K562 (cell line): ENCODE results near the gene MVP. TPM values are rescaled to one million over a fixed set of nuclear protein-coding genes. Genes with fewer than 3 reads are reported as not detected.

Experiments used
- BDP1 ChIP-seq: IDR thresholded peaks from 3 replicates; pipeline ENCODE4 v1.6.1; 2011; ENCODE audit not compliant: insufficient read length, insufficient read depth
- EP300 ChIP-seq: IDR thresholded peaks from 2 replicates; pipeline ENCODE4 v1.6.1; 2012; ENCODE audit warnings: low read length, improper control_type of control experiment
- ETV1 ChIP-seq: fragments of 450-650 bp; conservative IDR thresholded peaks from 2 replicates; pipeline ENCODE4 v1.6.1; 2016; ENCODE audit warnings: missing genetic modification characterization, control low read depth, low read depth, missing compliant biosample characterization
- MTA3 ChIP-seq: fragments of 450-650 bp; formaldehyde crosslinking; IDR thresholded peaks from 2 replicates; pipeline ENCODE4 v1.6.1; 2017; ENCODE audit warnings: mild to moderate bottlenecking, borderline replicate concordance
- PHB ChIP-seq: fragments of 250-450 bp; sonication (Bioruptor Pico); IDR thresholded peaks from 2 replicates; pipeline ENCODE4 v1.5.0; 2021
- TCF7 ChIP-seq: sonication (generic); IDR thresholded peaks from 2 replicates; pipeline ENCODE4 v1.6.1; 2016; ENCODE audit warnings: antibody characterized with exemption, borderline replicate concordance
- XRCC5 ChIP-seq: fragments of 200-400 bp; formaldehyde crosslinking; IDR thresholded peaks from 2 replicates; pipeline ENCODE4 v1.6.1; 2017; ENCODE audit warnings: low read depth, mild to moderate bottlenecking, low read length
- ZNF668 ChIP-seq: fragments of 250-450 bp; sonication (Bioruptor Pico); IDR thresholded peaks from 2 replicates; pipeline ENCODE4 v1.8.0; 2022; ENCODE audit warnings: mild to moderate bottlenecking, inconsistent platforms
- polyA plus RNA-seq, 8 experiments: library from polyadenylated mRNA; depleted of rRNA in 4 of 8; stranded (reverse) in 5 of 8; unstranded in 3 of 8; fragments of >200 nt; fragmentation: Nextera tagmentation in 2 of 8; fragmentation: Illumina TruSeq in 1 of 8; extraction: Ambion mirVana in 2 of 8; extraction: Trizol in 1 of 8; gene quantifications; 2 replicates each; pipeline versions ENCODE4 v1.2.1 to v1.2.3, GENCODE V29; 2011 to 2014; ENCODE audit warnings: inconsistent platforms in 1 of 8, missing spikeins in 1 of 8
- total RNA-seq, 7 experiments: library from RNA; depleted of rRNA in 6 of 7; stranded (reverse); fragments of >200 nt in 6 of 7; fragmentation: Illumina TruSeq in 2 of 7; extraction: Trizol in 2 of 7; gene quantifications; 2 replicates each; pipeline versions ENCODE4 v1.2.1 to v1.2.3, GENCODE V29; 2011 to 2021; ENCODE audit warnings: low replicate concordance in 1 of 7
- TF ChIP-seq, protein P1 (sequence below), 2 experiments: fragments of 450-650 bp; formaldehyde crosslinking in 1 of 2; IDR thresholded peaks; 2 replicates each; pipeline versions ENCODE4 v1.4.0 to v1.6.1; 2014 to 2020; ENCODE audit warnings: mild to moderate bottlenecking in 2 of 2, borderline replicate concordance in 1 of 2, low read depth in 1 of 2
- TF ChIP-seq, protein P2 (sequence below): fragments of 450-650 bp; IDR thresholded peaks from 2 replicates; pipeline ENCODE4 v1.6.1; 2016; ENCODE audit warnings: mild to moderate bottlenecking
- TF ChIP-seq, protein P3 (sequence below), 2 experiments: fragments of 450-650 bp in 1 of 2; IDR thresholded peaks; 2 replicates each; pipeline ENCODE4 v1.6.1; 2011 to 2017; ENCODE audit warnings: low read depth in 2 of 2, antibody characterized with exemption in 1 of 2, borderline replicate concordance in 1 of 2, low read length in 1 of 2, mild to moderate bottlenecking in 1 of 2, mixed read lengths in 1 of 2; ENCODE audit not compliant: control insufficient read depth in 1 of 2
- TF ChIP-seq, protein P4 (sequence below): sonication (generic); formaldehyde crosslinking; IDR thresholded peaks from 2 replicates; pipeline ENCODE4 v1.8.0; 2022; ENCODE audit warnings: mild to moderate bottlenecking, missing genetic modification reagents

The MVP gene
- total and polyA plus RNA-seq, 9 of the 15 experiments (the other 6 are each of a cell fraction or from before 2014, with no cell fraction given): 0.39 to 1.9 (median 0.76) TPM; not detected in 2

DNA sequence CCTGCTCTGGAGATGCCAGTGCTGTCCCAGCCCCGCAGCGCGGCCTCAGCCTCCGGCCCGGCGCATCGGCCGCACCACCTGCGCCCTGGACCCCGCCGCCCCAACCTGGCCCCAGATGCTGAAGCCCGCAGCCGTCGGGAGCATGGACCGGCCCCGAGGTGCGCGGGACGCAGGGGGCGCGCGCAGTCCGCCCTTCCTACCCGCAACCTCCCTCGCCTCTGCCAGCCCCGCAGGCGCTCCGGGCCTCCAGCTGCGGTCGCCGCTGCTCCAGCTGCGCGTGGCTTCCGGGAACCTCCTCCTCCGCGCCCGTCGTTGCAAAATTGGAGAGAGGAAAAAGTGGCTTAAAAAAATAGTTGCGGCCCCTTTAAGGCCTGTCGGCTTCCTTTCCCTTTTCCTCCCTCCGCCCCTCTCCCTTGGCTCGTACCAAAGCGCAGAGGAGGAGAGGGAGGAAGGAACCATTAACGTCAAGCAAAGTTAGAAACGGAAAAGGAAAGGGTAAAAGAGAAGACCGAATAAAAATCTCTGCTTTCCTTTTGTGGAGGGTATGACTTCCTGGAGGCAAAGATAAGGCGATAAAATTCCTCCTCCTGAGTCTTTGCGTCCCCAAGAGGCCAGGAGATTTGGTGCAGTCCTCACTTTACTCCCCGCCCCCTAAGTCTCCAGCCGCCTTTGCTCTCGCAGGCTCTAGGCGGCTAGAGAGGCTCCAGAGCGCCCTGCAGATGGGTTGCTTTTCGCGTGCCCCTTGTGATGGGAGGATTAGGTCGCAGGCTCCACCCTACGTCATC, 42.8 kb downstream of the MVP start, which contains the start of gene CDIPT (continued):
- TF ChIP-seq, protein P1, sequence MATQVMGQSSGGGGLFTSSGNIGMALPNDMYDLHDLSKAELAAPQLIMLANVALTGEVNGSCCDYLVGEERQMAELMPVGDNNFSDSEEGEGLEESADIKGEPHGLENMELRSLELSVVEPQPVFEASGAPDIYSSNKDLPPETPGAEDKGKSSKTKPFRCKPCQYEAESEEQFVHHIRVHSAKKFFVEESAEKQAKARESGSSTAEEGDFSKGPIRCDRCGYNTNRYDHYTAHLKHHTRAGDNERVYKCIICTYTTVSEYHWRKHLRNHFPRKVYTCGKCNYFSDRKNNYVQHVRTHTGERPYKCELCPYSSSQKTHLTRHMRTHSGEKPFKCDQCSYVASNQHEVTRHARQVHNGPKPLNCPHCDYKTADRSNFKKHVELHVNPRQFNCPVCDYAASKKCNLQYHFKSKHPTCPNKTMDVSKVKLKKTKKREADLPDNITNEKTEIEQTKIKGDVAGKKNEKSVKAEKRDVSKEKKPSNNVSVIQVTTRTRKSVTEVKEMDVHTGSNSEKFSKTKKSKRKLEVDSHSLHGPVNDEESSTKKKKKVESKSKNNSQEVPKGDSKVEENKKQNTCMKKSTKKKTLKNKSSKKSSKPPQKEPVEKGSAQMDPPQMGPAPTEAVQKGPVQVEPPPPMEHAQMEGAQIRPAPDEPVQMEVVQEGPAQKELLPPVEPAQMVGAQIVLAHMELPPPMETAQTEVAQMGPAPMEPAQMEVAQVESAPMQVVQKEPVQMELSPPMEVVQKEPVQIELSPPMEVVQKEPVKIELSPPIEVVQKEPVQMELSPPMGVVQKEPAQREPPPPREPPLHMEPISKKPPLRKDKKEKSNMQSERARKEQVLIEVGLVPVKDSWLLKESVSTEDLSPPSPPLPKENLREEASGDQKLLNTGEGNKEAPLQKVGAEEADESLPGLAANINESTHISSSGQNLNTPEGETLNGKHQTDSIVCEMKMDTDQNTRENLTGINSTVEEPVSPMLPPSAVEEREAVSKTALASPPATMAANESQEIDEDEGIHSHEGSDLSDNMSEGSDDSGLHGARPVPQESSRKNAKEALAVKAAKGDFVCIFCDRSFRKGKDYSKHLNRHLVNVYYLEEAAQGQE (IDR thresholded peaks at IDR 0.05; ENCODE audit: borderline replicate concordance): peak; percentile 65
- TF ChIP-seq, protein P1 (CRISPR knock-in tag; IDR thresholded peaks at IDR 0.05; ENCODE audit: low read depth): no peak
- no peak for TF ChIP-seq BDP1
- TF ChIP-seq, protein P2, sequence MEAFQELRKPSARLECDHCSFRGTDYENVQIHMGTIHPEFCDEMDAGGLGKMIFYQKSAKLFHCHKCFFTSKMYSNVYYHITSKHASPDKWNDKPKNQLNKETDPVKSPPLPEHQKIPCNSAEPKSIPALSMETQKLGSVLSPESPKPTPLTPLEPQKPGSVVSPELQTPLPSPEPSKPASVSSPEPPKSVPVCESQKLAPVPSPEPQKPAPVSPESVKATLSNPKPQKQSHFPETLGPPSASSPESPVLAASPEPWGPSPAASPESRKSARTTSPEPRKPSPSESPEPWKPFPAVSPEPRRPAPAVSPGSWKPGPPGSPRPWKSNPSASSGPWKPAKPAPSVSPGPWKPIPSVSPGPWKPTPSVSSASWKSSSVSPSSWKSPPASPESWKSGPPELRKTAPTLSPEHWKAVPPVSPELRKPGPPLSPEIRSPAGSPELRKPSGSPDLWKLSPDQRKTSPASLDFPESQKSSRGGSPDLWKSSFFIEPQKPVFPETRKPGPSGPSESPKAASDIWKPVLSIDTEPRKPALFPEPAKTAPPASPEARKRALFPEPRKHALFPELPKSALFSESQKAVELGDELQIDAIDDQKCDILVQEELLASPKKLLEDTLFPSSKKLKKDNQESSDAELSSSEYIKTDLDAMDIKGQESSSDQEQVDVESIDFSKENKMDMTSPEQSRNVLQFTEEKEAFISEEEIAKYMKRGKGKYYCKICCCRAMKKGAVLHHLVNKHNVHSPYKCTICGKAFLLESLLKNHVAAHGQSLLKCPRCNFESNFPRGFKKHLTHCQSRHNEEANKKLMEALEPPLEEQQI: no peak
- no peak for TF ChIP-seq TCF7
- TF ChIP-seq MTA3: peak; percentile 69; the same call in 1 of the 2 replicates
- TF ChIP-seq, protein P3, sequence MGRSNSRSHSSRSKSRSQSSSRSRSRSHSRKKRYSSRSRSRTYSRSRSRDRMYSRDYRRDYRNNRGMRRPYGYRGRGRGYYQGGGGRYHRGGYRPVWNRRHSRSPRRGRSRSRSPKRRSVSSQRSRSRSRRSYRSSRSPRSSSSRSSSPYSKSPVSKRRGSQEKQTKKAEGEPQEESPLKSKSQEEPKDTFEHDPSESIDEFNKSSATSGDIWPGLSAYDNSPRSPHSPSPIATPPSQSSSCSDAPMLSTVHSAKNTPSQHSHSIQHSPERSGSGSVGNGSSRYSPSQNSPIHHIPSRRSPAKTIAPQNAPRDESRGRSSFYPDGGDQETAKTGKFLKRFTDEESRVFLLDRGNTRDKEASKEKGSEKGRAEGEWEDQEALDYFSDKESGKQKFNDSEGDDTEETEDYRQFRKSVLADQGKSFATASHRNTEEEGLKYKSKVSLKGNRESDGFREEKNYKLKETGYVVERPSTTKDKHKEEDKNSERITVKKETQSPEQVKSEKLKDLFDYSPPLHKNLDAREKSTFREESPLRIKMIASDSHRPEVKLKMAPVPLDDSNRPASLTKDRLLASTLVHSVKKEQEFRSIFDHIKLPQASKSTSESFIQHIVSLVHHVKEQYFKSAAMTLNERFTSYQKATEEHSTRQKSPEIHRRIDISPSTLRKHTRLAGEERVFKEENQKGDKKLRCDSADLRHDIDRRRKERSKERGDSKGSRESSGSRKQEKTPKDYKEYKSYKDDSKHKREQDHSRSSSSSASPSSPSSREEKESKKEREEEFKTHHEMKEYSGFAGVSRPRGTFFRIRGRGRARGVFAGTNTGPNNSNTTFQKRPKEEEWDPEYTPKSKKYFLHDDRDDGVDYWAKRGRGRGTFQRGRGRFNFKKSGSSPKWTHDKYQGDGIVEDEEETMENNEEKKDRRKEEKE (IDR thresholded peaks at IDR 0.05; ENCODE audit: borderline replicate concordance in 1 of 2, control insufficient read depth in 1 of 2, low read depth in 2 of 2, low read length in 1 of 2): peak; percentile 74 to 99; a peak in 3 of 4 replicates
- TF ChIP-seq EP300: no peak
- TF ChIP-seq, protein P4, sequence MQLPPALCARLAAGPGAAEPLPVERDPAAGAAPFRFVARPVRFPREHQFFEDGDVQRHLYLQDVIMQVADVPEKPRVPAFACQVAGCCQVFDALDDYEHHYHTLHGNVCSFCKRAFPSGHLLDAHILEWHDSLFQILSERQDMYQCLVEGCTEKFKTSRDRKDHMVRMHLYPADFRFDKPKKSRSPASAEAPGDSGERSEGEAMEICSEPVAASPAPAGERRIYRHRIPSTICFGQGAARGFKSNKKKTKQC (CRISPR knock-in tag): no peak; the same call in 1 of the 2 replicates
- no peak for TF ChIP-seq ZNF668 (CRISPR knock-in tag)
- peak; percentile 97; the same call in 1 of the 2 replicates for TF ChIP-seq XRCC5
- peak; percentile 78 for TF ChIP-seq ETV1
- no peak for TF ChIP-seq PHB (CRISPR knock-in tag)
